ENCODE measurements around the gene EPB41L4B.

- TF ChIP-seq POLR2A (IDR thresholded peaks at IDR 0.05; ENCODE audit: low read depth) (no peak), EP300 (IDR thresholded peaks at IDR 0.05) (no peak), POLR2AphosphoS5 (IDR thresholded peaks at IDR 0.05) (no peak)
- TF ChIP-seq, protein P1, sequence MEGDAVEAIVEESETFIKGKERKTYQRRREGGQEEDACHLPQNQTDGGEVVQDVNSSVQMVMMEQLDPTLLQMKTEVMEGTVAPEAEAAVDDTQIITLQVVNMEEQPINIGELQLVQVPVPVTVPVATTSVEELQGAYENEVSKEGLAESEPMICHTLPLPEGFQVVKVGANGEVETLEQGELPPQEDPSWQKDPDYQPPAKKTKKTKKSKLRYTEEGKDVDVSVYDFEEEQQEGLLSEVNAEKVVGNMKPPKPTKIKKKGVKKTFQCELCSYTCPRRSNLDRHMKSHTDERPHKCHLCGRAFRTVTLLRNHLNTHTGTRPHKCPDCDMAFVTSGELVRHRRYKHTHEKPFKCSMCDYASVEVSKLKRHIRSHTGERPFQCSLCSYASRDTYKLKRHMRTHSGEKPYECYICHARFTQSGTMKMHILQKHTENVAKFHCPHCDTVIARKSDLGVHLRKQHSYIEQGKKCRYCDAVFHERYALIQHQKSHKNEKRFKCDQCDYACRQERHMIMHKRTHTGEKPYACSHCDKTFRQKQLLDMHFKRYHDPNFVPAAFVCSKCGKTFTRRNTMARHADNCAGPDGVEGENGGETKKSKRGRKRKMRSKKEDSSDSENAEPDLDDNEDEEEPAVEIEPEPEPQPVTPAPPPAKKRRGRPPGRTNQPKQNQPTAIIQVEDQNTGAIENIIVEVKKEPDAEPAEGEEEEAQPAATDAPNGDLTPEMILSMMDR (IDR thresholded peaks at IDR 0.05) = no peak
Observed at GRCh38 chr9:109253241-109253636, 67.6 kb downstream of the EPB41L4B start.

Measured in esophagus muscularis mucosa (tissue), 4 donors.